HL-60/S4 treated with phorbol 12-myristate 13-acetate at 8.2 ng/mL for 4 days and 3 days (cell line): ENCODE data around the gene VWF.

Experiments used
- in situ Hi-C: fragments of 300-500 bp; cut with MboI; formaldehyde crosslinking; loops from 2 replicates; pipeline ENCODE4 v1.15.0; 2022; ENCODE audit warnings: low sequenced_read_pairs

The VWF gene

GRCh38 chr12:6080149-6081045 lies 44.1 kb downstream of the VWF start:
- in situ Hi-C loops = no loop called here

GRCh38 chr12:6078398-6079096 lies 45.9 kb downstream of the VWF start:
- in situ Hi-C loops = no loop called here

- in situ Hi-C loops = no loop called here
Measured at GRCh38 chr12:6077692-6078083, 46.8 kb downstream of the VWF start.

- in situ Hi-C loops = no loop called here
Measured at GRCh38 chr12:6076776-6077691, 47.4 kb downstream of the VWF start.

GRCh38 chr12:6076346-6076745 lies 48.1 kb downstream of the VWF start:
- in situ Hi-C loops = no loop called here

- in situ Hi-C loops = no loop called here
Measured at GRCh38 chr12:6074979-6075585, 49.4 kb downstream of the VWF start.

- in situ Hi-C loops = no loop called here
Measured at GRCh38 chr12:6074427-6074826, 50.0 kb downstream of the VWF start.

GRCh38 chr12:6073426-6073825 lies 51.0 kb downstream of the VWF start:
- in situ Hi-C loops = no loop called here

- in situ Hi-C loops = no loop called here
Measured at GRCh38 chr12:6072302-6072752, 52.1 kb downstream of the VWF start.

- in situ Hi-C loops = no loop called here
Measured at GRCh38 chr12:6071589-6071988, 52.9 kb downstream of the VWF start.

GRCh38 chr12:6070472-6071257 lies 53.8 kb downstream of the VWF start:
- in situ Hi-C loops = no loop called here

GRCh38 chr12:6069437-6070093 lies 54.9 kb downstream of the VWF start:
- in situ Hi-C loops = loop anchor here (10.0 kb wide), 1 partner anchor 95 kb away; no protein-coding TSS in a partner anchor

- in situ Hi-C loops = loop anchor here (10.0 kb wide), 1 partner anchor 97 kb away; no protein-coding TSS in a partner anchor
Measured at GRCh38 chr12:6068227-6068626, 56.2 kb downstream of the VWF start.

GRCh38 chr12:6067152-6067916 lies 57.1 kb downstream of the VWF start:
- in situ Hi-C loops = loop anchor here (10.0 kb wide), 1 partner anchor 97 kb away; no protein-coding TSS in a partner anchor

- in situ Hi-C loops = loop anchor here (10.0 kb wide), 1 partner anchor 98 kb away; no protein-coding TSS in a partner anchor
Measured at GRCh38 chr12:6066651-6067050, 57.8 kb downstream of the VWF start.

GRCh38 chr12:6065863-6066199 lies 58.6 kb downstream of the VWF start:
- in situ Hi-C loops = loop anchor here (10.0 kb wide), 1 partner anchor 99 kb away; no protein-coding TSS in a partner anchor

GRCh38 chr12:6065131-6065862 lies 59.2 kb downstream of the VWF start:
- in situ Hi-C loops = loop anchor here (10.0 kb wide), 1 partner anchor 100 kb away; no protein-coding TSS in a partner anchor
